GM10266 (cell line): ENCODE data around the gene FAM187B.
A peak's percentile ranks its signal among the peaks of the same experiment; 100 is the strongest.

Source experiments
- DNase-seq: peaks from one replicate; pipeline ENCODE4 v3.0.0; 2012; ENCODE audit errors: extremely low spot score
- CTCF ChIP-seq: IDR thresholded peaks from 2 replicates; pipeline ENCODE4 v1.5.1; 2012; ENCODE audit warnings: mild to moderate bottlenecking, low read depth; ENCODE audit not compliant: control insufficient read depth, insufficient read depth; ENCODE audit errors: missing control alignments

Gene FAM187B

GRCh38 chr19:35219008-35219407 is 9.5 kb downstream of the FAM187B start:
- DNase-seq: no peak
- no peak for TF ChIP-seq CTCF

- no peak for TF ChIP-seq CTCF
- DNase-seq: no peak
Observed at GRCh38 chr19:35217649-35217990, 10.9 kb downstream of the FAM187B start.

GRCh38 chr19:35216833-35217648 is 11.5 kb downstream of the FAM187B start:
- DNase-seq: no peak
- TF ChIP-seq CTCF: peak; percentile 29

GRCh38 chr19:35216016-35216832 is 12.3 kb downstream of the FAM187B start:
- TF ChIP-seq CTCF: no peak

GRCh38 chr19:35214766-35215422 is 13.6 kb downstream of the FAM187B start:
- no peak for TF ChIP-seq CTCF

More at GRCh38 chr19:35216016-35216832, 12.3 kb downstream of the FAM187B start:
- DNase-seq: no peak

GRCh38 chr19:35213663-35214632 is 14.6 kb downstream of the FAM187B start:
- TF ChIP-seq CTCF: no peak
- DNase-seq: peak; percentile 44

More at GRCh38 chr19:35214766-35215422, 13.6 kb downstream of the FAM187B start:
- no peak for DNase-seq
